Measurements from ENCODE around the gene APBB2.

The APBB2 gene

DNA sequence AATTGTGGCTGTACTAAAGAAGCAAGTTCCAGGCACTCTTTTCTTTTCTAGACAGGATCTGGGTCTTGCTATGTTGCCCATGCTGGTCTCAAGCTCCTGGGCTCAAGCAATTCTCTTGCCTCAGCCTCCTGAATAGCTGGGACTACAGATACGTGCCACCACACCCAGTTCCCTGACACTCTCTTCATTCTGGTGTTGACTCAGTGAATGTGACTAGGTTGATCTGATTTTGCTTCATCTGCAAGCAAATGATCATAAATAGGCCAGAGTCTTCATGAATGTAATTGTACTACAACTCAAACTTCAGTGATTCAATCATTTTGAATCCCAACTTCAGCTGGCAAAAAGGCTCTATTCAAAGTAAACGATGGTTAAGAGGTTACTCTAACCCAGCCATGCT, 78.5 kb downstream of the APBB2 start:
- DNase-seq (ENCODE audit: low read depth): no peak

GRCh38 chr4:41134581-41134980, 79.8 kb downstream of the APBB2 start:
- DNase-seq (ENCODE audit: low read depth): no peak

- DNase-seq (ENCODE audit: low read depth): no peak
Observed at GRCh38 chr4:41133454-41134018, 80.8 kb downstream of the APBB2 start.

DNA sequence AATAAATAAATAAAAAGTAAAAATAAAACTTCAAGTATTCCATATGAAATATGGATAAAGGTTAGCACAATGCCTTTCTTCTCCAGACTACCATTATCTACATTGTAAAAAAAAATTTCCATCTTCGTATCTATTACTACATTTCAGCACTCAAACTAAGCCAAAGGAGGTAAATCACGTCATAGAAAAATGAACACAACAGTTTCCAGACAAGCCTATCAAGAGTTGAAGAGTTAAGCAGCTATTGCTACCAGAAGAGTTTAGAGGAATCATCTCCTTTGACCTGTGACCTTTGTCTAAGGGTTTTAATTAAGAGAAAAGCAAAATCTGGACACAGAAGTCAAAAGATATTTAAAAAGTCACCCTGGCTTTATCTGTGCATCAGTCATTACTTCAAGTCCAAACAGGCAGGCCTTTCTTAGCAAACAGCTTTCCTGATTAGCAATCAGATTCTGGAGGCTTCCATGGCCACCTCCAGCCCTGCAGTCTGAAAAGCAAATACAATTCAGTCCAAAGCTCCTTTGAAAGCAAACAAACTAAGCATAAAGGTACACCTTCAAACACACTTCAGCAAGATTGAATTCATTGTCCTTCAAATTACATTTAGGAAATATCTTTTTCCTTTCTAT, 82.2 kb downstream of the APBB2 start:
- DNase-seq (ENCODE audit: low read depth): no peak

GRCh38 chr4:41129936-41130440, 84.4 kb downstream of the APBB2 start:
- DNase-seq (ENCODE audit: low read depth): no peak

- no peak for DNase-seq (ENCODE audit: low read depth)
Observed at GRCh38 chr4:41129128-41129754, 85.1 kb downstream of the APBB2 start.

DNA sequence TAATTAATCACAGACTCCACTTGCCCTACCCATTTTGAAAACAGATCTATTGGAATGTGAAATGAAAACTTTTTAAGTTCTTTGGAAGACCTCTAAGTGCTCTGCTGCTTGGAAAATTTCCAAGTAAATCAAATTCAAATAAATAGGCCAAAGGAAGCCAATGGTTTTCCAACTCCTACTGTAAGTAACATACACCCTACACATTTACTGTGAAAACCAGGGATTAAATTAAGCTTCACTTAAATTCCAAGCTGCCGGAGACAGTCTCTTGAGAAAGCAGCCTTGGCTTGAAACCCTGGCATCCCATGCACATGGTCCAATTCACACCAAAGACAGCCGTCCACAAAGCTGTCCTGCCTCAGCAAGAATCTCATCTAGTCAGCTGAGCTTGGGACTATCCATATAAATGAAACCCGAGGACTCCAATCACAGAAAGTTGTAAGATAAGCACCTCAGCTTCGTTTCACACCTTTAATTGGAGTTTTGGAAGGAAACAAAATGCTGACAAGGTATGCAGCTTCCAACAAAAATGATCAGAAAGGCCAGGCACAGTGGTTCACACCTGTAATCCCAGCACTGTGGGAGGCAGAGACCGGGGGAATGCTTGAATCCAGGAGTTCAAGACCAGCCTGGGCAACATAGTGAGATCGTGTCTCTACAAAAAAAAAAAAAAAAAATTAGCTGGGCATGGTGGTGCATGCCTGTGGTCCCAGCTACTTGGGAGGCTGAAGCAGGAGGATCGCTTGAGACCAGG, 88.6 kb downstream of the APBB2 start:
- no peak for DNase-seq (ENCODE audit: low read depth)

GRCh38 chr4:41124916-41125548, 89.3 kb downstream of the APBB2 start:
- DNase-seq (ENCODE audit: low read depth): no peak

DNA sequence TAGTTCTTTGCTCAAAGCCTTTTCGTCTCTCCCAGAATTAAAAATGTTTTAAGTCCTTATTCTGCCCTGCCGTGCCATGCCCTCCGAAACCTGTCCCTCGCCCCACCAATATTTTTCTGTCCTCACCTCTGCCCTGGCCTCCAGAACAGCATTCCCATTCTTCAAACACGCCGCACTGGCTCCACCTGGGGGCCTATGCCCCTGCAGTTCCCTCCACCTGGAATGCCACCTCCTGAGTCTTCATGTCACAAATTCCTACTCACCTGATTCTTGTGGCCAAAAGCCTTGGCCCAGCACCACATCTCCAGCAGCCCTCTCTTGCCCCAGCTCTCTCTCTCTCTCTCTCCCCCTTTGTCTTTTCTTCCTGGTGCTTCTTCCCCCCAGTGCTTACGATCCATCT, 91.6 kb downstream of the APBB2 start:
- DNase-seq (ENCODE audit: low read depth): no peak

- no peak for DNase-seq (ENCODE audit: low read depth)
Observed at GRCh38 chr4:41122309-41122708, 92.0 kb downstream of the APBB2 start.

GRCh38 chr4:41121906-41122305, 92.4 kb downstream of the APBB2 start:
- DNase-seq (ENCODE audit: low read depth): no peak

DNA sequence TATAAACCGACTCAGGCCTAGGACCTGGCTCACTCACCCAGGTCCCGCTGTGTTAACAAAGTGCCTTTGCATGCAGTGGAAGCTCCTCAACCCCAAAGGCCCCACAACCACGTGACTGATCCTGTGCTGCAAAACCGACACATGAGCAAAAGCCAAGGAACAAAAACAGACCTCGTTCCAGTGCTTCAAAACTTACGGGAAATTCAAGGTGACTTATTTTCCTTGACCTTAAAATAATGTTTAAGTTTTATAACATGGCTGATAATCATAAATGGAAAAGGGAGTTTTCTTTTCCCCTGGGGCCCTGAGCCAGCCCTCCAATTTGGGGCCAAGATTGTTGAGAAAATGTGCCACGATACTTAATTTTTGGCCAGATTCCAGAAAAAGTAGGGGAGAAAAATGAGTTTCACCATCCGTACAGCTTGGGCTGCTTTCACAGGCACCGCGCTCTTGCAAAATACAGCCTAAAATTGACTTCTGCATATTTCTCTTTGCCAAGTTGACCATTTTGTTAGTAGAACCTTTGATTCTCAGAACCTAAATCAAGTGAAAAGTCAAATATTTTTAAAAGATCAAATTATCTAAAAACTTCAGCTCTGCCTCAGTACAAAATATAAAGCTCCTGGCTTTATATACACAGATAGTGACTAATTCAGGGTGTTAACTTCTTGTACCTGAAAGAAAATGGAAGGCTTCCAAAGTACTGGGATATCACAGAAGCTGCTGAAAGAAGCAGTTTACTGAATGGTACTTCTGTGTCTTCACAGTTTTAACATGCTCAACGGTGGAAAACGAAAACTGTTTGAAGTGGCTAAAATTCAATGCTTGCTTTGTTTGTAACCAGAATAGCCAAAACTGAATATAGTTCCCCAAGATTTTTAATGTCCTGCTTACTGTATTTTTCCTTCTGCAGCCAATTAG, 93.8 kb downstream of the APBB2 start:
- no peak for DNase-seq (ENCODE audit: low read depth)

GRCh38 chr4:41119867-41120295, 94.5 kb downstream of the APBB2 start:
- no peak for DNase-seq (ENCODE audit: low read depth)

DNA sequence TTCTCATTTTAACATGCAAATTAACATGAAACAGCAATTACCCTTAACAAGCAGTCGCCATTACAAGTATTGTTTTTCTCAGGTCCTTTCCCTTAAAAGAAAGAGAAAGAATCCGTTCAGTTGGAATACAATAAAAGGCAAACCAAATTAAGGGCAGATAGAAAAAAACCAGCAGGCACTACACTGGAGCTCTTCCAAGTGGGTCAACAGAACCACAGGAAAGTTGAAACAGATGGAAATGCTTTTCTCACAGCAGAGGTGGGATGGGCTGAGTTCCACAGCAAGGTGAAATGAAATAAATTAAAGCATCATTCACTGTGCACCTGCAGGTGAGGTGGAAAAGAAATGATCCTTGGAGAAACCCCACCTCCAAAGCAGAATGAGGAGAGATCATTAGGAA, 102.6 kb downstream of the APBB2 start:
- no peak for DNase-seq (ENCODE audit: low read depth)

DNA sequence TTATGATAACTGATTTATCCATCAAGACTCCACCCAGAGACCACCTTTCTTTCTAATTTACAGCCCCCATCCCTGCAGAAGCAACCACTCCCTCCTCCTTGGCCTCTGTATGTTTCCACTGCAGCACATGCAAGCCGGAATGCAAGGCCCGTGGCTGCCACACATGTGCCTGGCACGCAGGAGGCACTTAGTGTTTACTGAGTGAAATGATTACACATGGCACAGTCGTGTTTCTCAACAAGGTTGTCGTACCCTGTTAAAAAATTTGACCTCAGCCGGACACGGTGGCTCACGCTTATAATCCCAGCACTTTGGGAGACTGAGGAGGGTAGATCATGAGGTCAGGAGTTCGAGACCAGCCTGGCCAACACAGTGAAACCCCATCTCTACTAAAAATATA, 104.3 kb downstream of the APBB2 start:
- no peak for DNase-seq (ENCODE audit: low read depth)

GRCh38 chr4:41108481-41108880, 105.9 kb downstream of the APBB2 start:
- no peak for DNase-seq (ENCODE audit: low read depth)

DNA sequence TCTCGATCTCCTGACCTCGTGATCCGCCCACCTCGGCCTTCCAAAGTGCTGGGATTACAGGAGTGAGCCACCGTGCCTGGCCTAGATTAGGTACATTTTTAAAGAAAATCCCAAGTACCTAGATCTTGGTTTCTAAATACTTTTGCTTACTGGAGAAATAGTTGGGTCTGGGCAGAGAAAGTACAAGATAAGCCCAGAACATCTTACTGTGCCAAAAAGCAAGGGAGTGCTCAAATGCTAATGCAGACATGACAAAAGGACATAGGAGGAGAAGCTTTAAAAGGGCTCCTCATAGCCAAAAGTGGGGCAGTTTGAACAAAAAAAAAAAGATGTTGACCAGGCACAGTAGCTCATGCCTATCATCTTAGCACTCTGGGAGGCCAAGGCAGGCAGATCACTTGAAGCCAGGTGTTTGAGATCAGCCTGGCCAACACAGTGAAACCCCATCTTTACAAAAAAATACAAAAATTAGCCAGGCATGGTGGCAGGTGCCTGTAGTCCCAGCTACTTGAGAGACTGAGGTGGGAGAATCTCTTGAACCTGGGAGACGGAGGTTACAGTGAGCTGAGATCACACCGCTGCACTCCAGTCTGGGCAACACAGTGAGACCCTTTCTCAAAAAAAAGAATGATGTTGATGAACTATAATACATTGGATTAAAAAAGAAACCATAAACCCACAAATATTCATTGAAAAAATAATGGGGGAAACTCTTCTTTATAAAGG, 107.5 kb downstream of the APBB2 start:
- DNase-seq (ENCODE audit: low read depth): no peak

DNA sequence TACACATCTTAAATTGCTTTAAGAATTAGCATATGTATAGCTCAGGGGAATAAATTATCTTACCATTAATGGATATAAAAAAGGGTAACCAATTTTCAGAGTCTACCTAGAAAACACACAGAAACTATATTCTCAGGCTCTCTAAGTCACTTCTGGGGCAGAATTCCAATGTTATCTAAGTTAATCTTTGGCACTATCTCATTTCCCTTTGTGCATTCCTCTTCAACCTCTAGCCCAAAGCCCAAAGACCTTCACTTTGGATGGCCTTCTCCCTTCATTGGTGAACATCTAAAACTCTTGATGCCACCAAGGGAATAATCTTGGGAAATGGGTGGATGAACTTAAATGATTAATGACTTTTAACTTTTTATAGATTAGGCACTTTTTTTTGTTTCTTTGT, 108.3 kb downstream of the APBB2 start:
- no peak for DNase-seq (ENCODE audit: low read depth)

DNA sequence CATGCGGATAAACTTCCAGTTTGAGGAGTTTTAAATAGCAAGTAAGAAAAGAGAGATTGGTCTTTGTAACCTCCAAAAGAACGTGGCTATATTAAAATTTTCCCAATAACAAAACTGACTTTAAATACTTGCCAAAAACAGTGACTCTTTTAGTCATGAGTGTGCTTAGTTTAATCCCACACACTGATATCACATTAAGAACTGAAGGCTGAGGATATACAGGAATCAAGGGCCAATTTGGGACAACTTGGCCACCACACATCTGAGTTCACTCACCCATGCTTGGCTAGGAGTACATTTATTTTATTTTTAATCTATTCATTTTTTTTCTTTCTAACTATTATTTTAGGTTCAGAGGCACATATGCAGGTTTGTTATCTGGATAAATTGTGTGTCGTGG, 110.2 kb downstream of the APBB2 start:
- no peak for DNase-seq (ENCODE audit: low read depth)

DNA sequence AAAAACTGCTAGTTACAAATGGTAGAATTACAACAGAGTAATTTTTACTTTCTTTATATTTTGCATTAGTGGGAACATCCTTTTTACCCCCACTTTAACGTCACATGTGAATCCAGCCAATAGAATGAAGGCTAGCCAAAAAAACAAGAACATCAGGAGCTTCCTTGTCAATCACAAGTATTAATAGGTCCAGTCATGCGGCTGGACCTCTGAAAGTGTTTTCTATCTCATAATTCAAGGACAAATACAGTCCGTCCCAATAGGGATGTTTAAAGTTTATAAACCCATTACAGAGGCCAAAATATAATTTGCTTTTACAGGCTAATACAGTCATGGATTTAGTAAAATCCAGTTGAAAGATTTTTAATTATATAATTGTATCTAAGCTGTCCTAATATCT, 110.7 kb downstream of the APBB2 start:
- DNase-seq (ENCODE audit: low read depth): no peak

All from stimulated activated CD4-positive, alpha-beta T cell treated with anti-CD3 and anti-CD28 coated beads, Interleukin-2, amount 100 ng/mL, for 4 hours (primary cell).